CD4-positive, alpha-beta T cell treated with Interleukin-2 at 100 ng/mL for 4 hours (primary cell): ENCODE measurements around the gene MARCHF3.
A peak's percentile ranks its signal among the peaks of the same experiment; 100 is the strongest.
"Not testable (repeated sequence)": the region's sequence is repeated elsewhere in the genome, so short reads cannot be mapped to it uniquely, and the experiment has no call there.

Experiments used
- DNase-seq: peaks from one replicate; pipeline ENCODE4 v3.0.0-alpha.2; 2020; ENCODE audit warnings: low spot score

The MARCHF3 gene

GRCh38 chr5:127051591-127051990, 21.2 kb upstream of the MARCHF3 start:
- no peak for DNase-seq

- DNase-seq: no peak
Measured at GRCh38 chr5:127046343-127047072, 16.1 kb upstream of the MARCHF3 start.

- DNase-seq: no peak
Measured at GRCh38 chr5:127042593-127042992, 12.2 kb upstream of the MARCHF3 start.

GRCh38 chr5:127041571-127041970, 11.2 kb upstream of the MARCHF3 start:
- DNase-seq: no peak

- DNase-seq: no peak
Measured at GRCh38 chr5:127040796-127041520, 10.6 kb upstream of the MARCHF3 start.

GRCh38 chr5:127038550-127038949, 8.2 kb upstream of the MARCHF3 start:
- no peak for DNase-seq

GRCh38 chr5:127031863-127032232, 1.5 kb upstream of the MARCHF3 start:
- no peak for DNase-seq

GRCh38 chr5:127031147-127031862, 947 bp upstream of the MARCHF3 start:
- DNase-seq: no peak

- peak; percentile 42 for DNase-seq
Measured at GRCh38 chr5:127029581-127030258, 638 bp downstream of the MARCHF3 start.

- DNase-seq: no peak
Measured at GRCh38 chr5:127028822-127029457, 1.4 kb downstream of the MARCHF3 start.

- no peak for DNase-seq
Measured at GRCh38 chr5:127027539-127027938, 2.8 kb downstream of the MARCHF3 start.

GRCh38 chr5:127026166-127026565, 4.2 kb downstream of the MARCHF3 start:
- no peak for DNase-seq

GRCh38 chr5:127025467-127025866, 4.9 kb downstream of the MARCHF3 start:
- DNase-seq: no peak

- DNase-seq: no peak
Measured at GRCh38 chr5:127024821-127025220, 5.5 kb downstream of the MARCHF3 start.

- not testable (repeated sequence) for DNase-seq
Measured at GRCh38 chr5:127023552-127024191, 6.7 kb downstream of the MARCHF3 start.

GRCh38 chr5:127022846-127023245, 7.5 kb downstream of the MARCHF3 start:
- no peak for DNase-seq

- no peak for DNase-seq
Measured at GRCh38 chr5:127019928-127020327, 10.4 kb downstream of the MARCHF3 start.

GRCh38 chr5:127016722-127017121, 13.6 kb downstream of the MARCHF3 start:
- not testable (repeated sequence) for DNase-seq

GRCh38 chr5:127015716-127016115, 14.6 kb downstream of the MARCHF3 start:
- DNase-seq: no peak

- no peak for DNase-seq
Measured at GRCh38 chr5:127014573-127014972, 15.8 kb downstream of the MARCHF3 start.

- DNase-seq: no peak
Measured at GRCh38 chr5:127013407-127013806, 17.0 kb downstream of the MARCHF3 start.
